Chondrocyte (in vitro differentiated cells): ENCODE measurements around the gene VAC14. TPM values are rescaled to one million over a fixed set of nuclear protein-coding genes. Genes with fewer than 3 reads are reported as not detected.

Experiments
- DNase-seq: peaks from one replicate; pipeline ENCODE4 v3.0.0; 2021; ENCODE audit warnings: mixed read lengths, low spot score
- H3K27ac Mint-ChIP-seq: one replicate; pipeline ENCODE4 v1.8.0; 2021; ENCODE audit warnings: mild to moderate bottlenecking, moderate library complexity, mixed read lengths; ENCODE audit not compliant: unreplicated experiment
- H3K27me3 Mint-ChIP-seq: 2 replicates; pipeline ENCODE4 v1.8.0; 2021; ENCODE audit warnings: low read depth, mixed read lengths
- H3K36me3 Mint-ChIP-seq: 2 replicates; pipeline ENCODE4 v1.8.0; 2021; ENCODE audit warnings: low read depth, mixed read lengths
- H3K4me1 Mint-ChIP-seq: 2 replicates; pipeline ENCODE4 v1.8.0; 2021; ENCODE audit warnings: low read depth, mild to moderate bottlenecking, mixed read lengths
- H3K4me3 Mint-ChIP-seq: one replicate; pipeline ENCODE4 v1.8.0; 2021; ENCODE audit warnings: mild to moderate bottlenecking, moderate library complexity, mixed read lengths; ENCODE audit not compliant: unreplicated experiment
- H3K9me3 Mint-ChIP-seq: 2 replicates; pipeline ENCODE4 v1.8.0; 2021; ENCODE audit warnings: low read depth, mixed read lengths
- total RNA-seq: library from RNA; stranded (reverse); gene quantifications from 3 replicates; pipeline ENCODE4 v1.2.1, GENCODE V29; 2021
- TF ChIP-seq, protein P1 (sequence below): fragments of 200-600 bp; sonication (generic); IDR thresholded peaks from 2 replicates; pipeline ENCODE4 v1.5.0; 2021; ENCODE audit warnings: antibody characterized with exemption, mild to moderate bottlenecking, moderate library complexity

VAC14 gene
- total RNA-seq, 1 donor from 2014 or later: 37.9 TPM

DNA sequence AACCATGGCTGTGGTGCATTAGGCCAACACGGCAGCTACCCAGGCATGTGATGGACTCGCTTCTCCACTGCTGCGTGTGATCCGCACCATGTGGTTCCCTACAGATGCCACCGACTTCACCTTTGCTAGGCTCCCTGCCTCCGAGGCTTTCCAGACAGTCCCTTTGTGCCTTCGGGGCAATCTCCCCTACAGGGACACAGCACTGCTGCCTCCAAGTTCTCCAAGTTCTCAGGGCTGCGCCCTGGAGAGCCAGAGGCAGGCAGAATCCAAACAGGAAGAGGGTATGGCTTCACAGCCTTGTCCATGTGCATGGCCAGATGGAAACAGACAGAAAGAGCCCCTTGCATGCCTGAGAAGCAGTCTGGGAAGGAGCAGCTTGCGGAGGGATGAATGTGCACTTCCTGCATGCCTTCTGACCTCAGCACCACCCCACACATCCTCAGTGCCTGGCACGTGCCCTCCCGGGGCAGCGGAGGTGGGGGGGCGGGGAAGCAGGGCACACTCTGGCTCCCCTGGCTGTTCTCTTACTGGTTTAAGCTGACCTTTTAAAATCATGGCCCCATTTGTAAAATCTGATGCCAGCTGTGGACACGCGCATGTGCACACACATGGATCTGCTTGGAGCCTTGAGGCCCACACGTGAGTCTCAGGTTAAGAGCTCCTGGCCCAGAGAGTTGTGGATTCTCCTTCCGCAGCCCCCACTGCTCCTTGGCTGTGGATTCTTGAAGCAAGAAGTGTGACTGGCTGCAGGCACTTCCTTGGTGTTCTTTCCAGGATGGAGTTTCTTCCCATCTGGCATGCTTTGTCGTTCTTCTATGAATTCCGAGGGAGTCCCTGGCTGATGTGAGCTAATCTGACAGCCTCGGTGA lies 59.8 kb downstream of the VAC14 start:
- Mint-ChIP-seq H3K36me3 (peaks cover 10% of the 10 kb centered on the region), H3K4me1 (peaks cover 61% of the 10 kb centered on the region), H3K27me3 (no peaks in the 10 kb centered on the region), H3K4me3 (no peak overlapping the region), H3K27ac (peak overlapping the region; percentile 86), H3K9me3 (no peaks in the 10 kb centered on the region)
- no peak for DNase-seq
- TF ChIP-seq, protein P1, sequence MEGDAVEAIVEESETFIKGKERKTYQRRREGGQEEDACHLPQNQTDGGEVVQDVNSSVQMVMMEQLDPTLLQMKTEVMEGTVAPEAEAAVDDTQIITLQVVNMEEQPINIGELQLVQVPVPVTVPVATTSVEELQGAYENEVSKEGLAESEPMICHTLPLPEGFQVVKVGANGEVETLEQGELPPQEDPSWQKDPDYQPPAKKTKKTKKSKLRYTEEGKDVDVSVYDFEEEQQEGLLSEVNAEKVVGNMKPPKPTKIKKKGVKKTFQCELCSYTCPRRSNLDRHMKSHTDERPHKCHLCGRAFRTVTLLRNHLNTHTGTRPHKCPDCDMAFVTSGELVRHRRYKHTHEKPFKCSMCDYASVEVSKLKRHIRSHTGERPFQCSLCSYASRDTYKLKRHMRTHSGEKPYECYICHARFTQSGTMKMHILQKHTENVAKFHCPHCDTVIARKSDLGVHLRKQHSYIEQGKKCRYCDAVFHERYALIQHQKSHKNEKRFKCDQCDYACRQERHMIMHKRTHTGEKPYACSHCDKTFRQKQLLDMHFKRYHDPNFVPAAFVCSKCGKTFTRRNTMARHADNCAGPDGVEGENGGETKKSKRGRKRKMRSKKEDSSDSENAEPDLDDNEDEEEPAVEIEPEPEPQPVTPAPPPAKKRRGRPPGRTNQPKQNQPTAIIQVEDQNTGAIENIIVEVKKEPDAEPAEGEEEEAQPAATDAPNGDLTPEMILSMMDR: no peak

DNA sequence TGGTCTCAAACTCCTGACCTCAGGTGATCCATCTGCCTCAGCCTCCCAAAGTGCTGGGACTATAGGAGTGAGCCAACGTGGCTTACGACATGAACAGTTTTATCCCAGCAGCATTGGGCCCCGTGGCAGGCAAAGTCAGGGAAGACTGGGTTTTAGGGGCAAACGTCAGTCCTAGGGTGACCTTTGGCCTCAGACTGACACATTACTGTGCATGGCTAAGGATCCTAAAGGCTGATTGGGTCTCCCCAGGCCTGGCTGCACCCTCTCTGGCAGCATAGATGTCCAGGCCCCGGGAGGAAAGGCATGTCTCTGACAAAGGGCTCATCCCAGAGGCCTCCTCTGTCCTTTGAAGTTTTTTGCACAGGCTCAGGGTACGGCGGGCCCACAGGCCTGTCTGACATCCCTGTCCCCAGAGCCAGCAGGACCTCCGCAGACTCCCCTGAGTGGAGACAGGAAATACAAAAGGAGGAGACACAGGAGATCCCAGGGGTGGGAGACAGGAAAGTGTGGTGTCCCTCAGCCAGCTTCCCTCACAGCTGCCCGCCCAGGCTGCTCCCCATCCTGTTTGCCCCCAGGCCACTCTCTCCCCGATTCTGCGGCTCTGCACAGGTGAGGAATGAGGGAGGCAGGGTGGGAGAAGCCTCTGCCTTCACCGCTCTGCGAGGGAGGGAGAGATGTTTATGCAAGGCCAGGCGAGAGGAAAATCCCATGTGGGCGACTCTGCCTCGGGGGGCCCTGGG lies 60.6 kb downstream of the VAC14 start:
- no peak for DNase-seq
- H3K27ac Mint-ChIP-seq: peak overlapping the region; percentile 86
- TF ChIP-seq, protein P1: no peak
- H3K9me3 Mint-ChIP-seq: no peaks in the 10 kb centered on the region
- no peak overlapping the region for H3K4me3 Mint-ChIP-seq
- no peaks in the 10 kb centered on the region for H3K27me3 Mint-ChIP-seq
- H3K4me1 Mint-ChIP-seq: peaks cover 62% of the 10 kb centered on the region
- peaks cover 10% of the 10 kb centered on the region for H3K36me3 Mint-ChIP-seq

DNA sequence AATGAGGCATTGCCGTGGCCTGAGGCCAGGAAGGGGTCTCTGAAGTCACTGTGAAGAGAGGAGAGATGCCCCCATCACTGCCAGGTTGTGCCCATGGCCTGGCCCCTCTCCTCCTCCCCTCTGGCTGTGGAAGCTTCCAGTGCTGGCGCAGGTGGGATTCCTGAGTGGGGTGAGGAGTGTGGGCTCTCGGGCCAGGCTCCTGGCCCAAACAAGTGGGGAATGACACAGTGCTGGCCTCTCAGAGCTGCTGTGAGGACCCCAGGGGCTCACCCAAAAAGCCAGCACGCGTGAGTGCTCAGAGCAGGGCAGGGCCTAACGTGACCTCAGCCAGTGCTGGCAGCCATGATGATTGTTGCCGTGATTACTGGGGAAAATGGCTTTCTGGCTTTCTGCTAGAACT lies 61.6 kb downstream of the VAC14 start:
- H3K27me3 Mint-ChIP-seq: no peaks in the 10 kb centered on the region
- no peak overlapping the region for H3K4me3 Mint-ChIP-seq
- no peak overlapping the region for H3K27ac Mint-ChIP-seq
- no peak for DNase-seq
- peaks cover 71% of the 10 kb centered on the region for H3K4me1 Mint-ChIP-seq
- H3K9me3 Mint-ChIP-seq: no peaks in the 10 kb centered on the region
- TF ChIP-seq, protein P1: no peak
- peaks cover 10% of the 10 kb centered on the region for H3K36me3 Mint-ChIP-seq

DNA sequence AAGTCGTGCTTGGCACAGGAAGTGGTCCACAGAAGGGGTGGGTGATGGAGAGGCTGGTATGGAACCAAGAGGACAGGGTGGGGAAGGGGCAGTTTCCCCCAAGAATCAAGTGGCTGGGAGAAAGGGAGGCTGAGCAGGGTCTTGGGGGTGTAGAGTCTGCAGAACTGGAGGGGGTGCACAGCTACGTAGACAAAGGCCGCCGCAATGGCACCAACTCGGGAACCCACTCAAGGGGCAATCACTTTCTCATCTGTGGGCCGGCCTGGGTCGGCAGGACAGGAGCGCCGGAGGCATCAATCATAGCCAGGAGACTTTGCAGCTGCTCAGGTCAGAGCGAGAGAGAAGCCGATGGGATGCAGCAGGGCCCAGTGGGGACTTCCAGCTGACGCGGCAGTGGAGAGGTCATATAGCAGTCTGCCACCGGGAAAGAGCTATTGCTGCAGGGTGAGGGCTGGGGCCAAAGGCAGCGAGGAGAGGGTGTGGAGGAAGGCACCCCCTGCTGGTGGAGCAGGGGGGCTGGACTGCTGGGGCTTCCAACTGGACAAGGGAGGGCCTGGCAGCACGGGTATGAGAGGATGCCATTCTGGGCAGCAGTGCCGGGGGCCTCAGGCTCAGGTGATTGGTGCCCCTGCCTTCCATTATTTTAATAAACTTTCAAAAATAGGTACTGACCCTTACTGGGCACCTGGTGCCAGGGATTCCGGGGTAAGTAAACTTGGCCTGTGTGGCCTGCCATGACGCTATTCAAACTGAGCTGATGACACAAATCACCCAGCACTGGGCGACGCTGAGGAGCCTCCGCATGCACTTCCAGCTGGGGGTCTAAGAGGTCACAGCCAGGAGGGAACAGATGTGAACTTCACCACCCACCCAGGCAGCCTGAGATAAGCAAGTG lies 62.6 kb downstream of the VAC14 start:
- Mint-ChIP-seq H3K27ac (peak overlapping the region; percentile 92), H3K27me3 (no peaks in the 10 kb centered on the region), H3K4me1 (peaks cover 66% of the 10 kb centered on the region), H3K9me3 (no peaks in the 10 kb centered on the region), H3K4me3 (peak overlapping the region; percentile 3), H3K36me3 (peaks cover 6% of the 10 kb centered on the region)
- TF ChIP-seq, protein P1: peak; percentile 84
- DNase-seq: no peak
